Inflammatory macrophage treated with lipopolysaccharide for 1 hour (primary cell): ENCODE results near the gene RANGAP1.
A peak's percentile ranks its signal among the peaks of the same experiment; 100 is the strongest.

Source experiments
- DNase-seq, 2 donors: peaks; one replicate each; pipeline ENCODE4 v3.0.0-alpha.2; 2020 to 2022

RANGAP1 gene

GRCh38 chr22:41256254-41257253 lies 29.4 kb downstream of the RANGAP1 start:
- DNase-seq: peak in 1 of 2 donors; percentile 17

GRCh38 chr22:41254230-41254629 lies 31.8 kb downstream of the RANGAP1 start:
- DNase-seq: no peak

GRCh38 chr22:41252365-41252764 lies 33.6 kb downstream of the RANGAP1 start:
- DNase-seq: peak in 1 of 2 donors; percentile 18

GRCh38 chr22:41250127-41250526 lies 35.9 kb downstream of the RANGAP1 start:
- DNase-seq: no peak

GRCh38 chr22:41249442-41249841 lies 36.5 kb downstream of the RANGAP1 start:
- DNase-seq: no peak

GRCh38 chr22:41248758-41249157 lies 37.2 kb downstream of the RANGAP1 start:
- DNase-seq: no peak

- no peak for DNase-seq
Observed at GRCh38 chr22:41248314-41248713, 37.7 kb downstream of the RANGAP1 start.

- DNase-seq: no peak
Observed at GRCh38 chr22:41247703-41248102, 38.3 kb downstream of the RANGAP1 start.

GRCh38 chr22:41245917-41246499 lies 40.0 kb downstream of the RANGAP1 start:
- DNase-seq: no peak

- DNase-seq: no peak
Observed at GRCh38 chr22:41243361-41243760, 42.6 kb downstream of the RANGAP1 start.

- no peak for DNase-seq
Observed at GRCh38 chr22:41242396-41243117, 43.4 kb downstream of the RANGAP1 start.

GRCh38 chr22:41241133-41241676 lies 44.8 kb downstream of the RANGAP1 start:
- no peak for DNase-seq

GRCh38 chr22:41240377-41241132 lies 45.4 kb downstream of the RANGAP1 start, which contains the start of gene CHADL:
Gene CHADL, minus strand, starts transcription at chr22:41240931. Its CDS starts 50 bp downstream, at chr22:41240881.
- no peak for DNase-seq

GRCh38 chr22:41239443-41240128 lies 46.4 kb downstream of the RANGAP1 start:
- no peak for DNase-seq

GRCh38 chr22:41238570-41239442 lies 47.2 kb downstream of the RANGAP1 start:
- no peak for DNase-seq

GRCh38 chr22:41237707-41238569 lies 48.0 kb downstream of the RANGAP1 start:
- peak; percentile 52 to 63 for DNase-seq

- no peak for DNase-seq
Observed at GRCh38 chr22:41237036-41237706, 48.8 kb downstream of the RANGAP1 start.

GRCh38 chr22:41234815-41235695 lies 50.9 kb downstream of the RANGAP1 start:
- DNase-seq: no peak
